ENCODE results near the gene PPP1R9B. TPM values are rescaled to one million over a fixed set of nuclear protein-coding genes. Genes with fewer than 3 reads are reported as not detected.

The PPP1R9B gene
- total RNA-seq, 4 donors from 2014 or later: 28.4 to 54.9 (median 36.9) TPM

- no peaks in the 10 kb centered on the region for H3K27me3 ChIP-seq
- no peak overlapping the region for H3K27ac ChIP-seq
- H3K4me3 ChIP-seq: no peak overlapping the region
- H3K4me1 ChIP-seq: peaks cover 0 to 28% (median 6%) of the 10 kb centered on the region in 4 donors
- H3K9me3 ChIP-seq: no peaks in the 10 kb centered on the region
- TF ChIP-seq EP300 (IDR thresholded peaks at IDR 0.05) (no peak), POLR2A (IDR thresholded peaks at IDR 0.05) (no peak), CTCF (IDR thresholded peaks at IDR 0.05) (no peak)
- DNase-seq (ENCODE audit: low spot score in 2 of 2): no peak
- no peaks in the 10 kb centered on the region for H3K36me3 ChIP-seq
- WGBS, 2 donors: 76% methylated on average over 11 of the region's 11 CpGs
These were observed 13.6 kb upstream of the PPP1R9B start for GRCh38 chr17:50163843-50164696.

DNA sequence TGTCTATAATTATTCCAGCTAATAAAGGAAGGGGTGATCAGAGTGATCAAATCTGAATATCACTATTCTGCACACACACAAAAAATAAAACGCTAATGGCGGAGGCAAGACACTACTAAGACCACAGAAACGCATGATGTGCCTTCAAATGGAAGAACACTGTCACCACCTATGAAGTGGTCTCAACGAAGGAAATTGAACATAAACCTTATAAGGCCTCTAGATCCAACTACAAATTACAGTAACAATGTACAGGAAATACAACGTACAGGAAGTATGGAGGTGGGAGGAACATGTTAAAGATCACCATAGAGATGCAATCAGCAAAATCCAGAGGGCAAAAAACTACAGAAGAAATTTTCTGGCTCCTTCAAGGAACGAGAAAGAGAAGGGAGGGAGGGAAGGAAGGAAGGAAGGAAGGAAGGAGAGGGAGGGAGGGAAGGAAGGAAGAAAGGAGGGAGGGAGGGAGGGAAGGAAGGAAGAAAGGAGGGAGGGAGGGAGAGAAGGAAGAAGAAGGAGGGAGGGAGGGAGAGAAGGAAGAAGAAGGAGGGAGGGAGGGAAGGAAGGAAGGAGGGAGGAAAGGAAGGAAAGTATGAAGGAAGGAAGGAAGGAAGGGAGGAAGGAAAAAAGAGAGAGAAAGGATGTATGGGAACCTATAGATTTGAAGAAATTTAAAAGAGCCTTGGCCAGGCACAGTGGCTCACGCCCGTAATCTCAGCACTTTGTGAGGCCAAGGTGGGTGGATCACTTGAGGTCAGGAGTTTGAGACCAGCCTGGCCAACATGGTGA lies 12.2 kb upstream of the PPP1R9B start:
- DNase-seq (ENCODE audit: low spot score in 2 of 2): no peak
- Histone ChIP-seq H3K4me1 (peaks cover 0 to 25% (median 6%) of the 10 kb centered on the region in 4 donors), H3K9me3 (no peaks in the 10 kb centered on the region), H3K27me3 (no peaks in the 10 kb centered on the region), H3K4me3 (no peak overlapping the region), H3K36me3 (no peaks in the 10 kb centered on the region), H3K27ac (no peak overlapping the region)
- 67 to 72% methylated on average over 8 of the region's 8 CpGs for WGBS, 2 donors
- no peak for TF ChIP-seq EP300 (IDR thresholded peaks at IDR 0.05)
- no peak for TF ChIP-seq CTCF (IDR thresholded peaks at IDR 0.05)
- no peak for TF ChIP-seq POLR2A (IDR thresholded peaks at IDR 0.05)

DNA sequence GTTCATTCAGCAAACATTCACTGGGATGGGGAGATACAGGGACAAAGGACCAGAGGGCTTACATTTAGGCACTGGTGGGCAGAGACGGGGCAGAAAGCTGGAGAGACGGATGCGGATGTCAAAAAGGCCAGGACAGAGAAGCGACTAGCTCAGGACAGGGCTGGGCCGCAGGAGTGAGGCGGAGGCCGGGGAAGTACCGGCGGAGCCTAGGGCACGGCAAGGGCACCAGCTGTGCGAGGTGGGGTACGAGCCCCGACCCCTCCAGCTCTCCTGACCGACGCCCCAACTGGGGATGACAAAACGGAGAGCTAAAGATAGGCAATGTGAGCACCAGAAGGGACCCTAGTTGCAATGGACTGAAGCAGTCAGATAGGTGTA lies 11.4 kb upstream of the PPP1R9B start:
- H3K27me3 ChIP-seq: no peaks in the 10 kb centered on the region
- peak in 1 of 2 donors; percentile 12 for DNase-seq (ENCODE audit: low spot score in 2 of 2)
- no peaks in the 10 kb centered on the region for H3K9me3 ChIP-seq
- peak overlapping the region in 3 of 4 donors; percentile 15 to 82 (median 41) for H3K27ac ChIP-seq
- peaks cover 0 to 25% (median 6%) of the 10 kb centered on the region in 4 donors for H3K4me1 ChIP-seq
- peak overlapping the region in 3 of 4 donors; percentile 5 to 63 (median 60) for H3K4me3 ChIP-seq
- no peaks in the 10 kb centered on the region for H3K36me3 ChIP-seq
- WGBS, 2 donors: 42 to 51% methylated on average over 16 of the region's 16 CpGs
- TF ChIP-seq POLR2A (IDR thresholded peaks at IDR 0.05): no peak
- no peak for TF ChIP-seq EP300 (IDR thresholded peaks at IDR 0.05)
- no peak for TF ChIP-seq CTCF (IDR thresholded peaks at IDR 0.05)

GRCh38 chr17:50161023-50161910 lies 10.8 kb upstream of the PPP1R9B start:
- TF ChIP-seq POLR2A (IDR thresholded peaks at IDR 0.05) (peak in 1 of 2 donors; percentile 62), EP300 (IDR thresholded peaks at IDR 0.05) (peak; percentile 65 to 87), CTCF (IDR thresholded peaks at IDR 0.05) (peak; percentile 96 to 98 (median 98))
- H3K36me3 ChIP-seq: no peaks in the 10 kb centered on the region
- no peaks in the 10 kb centered on the region for H3K27me3 ChIP-seq
- H3K9me3 ChIP-seq: no peaks in the 10 kb centered on the region
- DNase-seq (ENCODE audit: low spot score in 2 of 2): peak; percentile 85 to 86
- WGBS, 2 donors: 1% methylated on average over 30 to 41 of the region's 53 CpGs
- peaks cover 0 to 23% (median 6%) of the 10 kb centered on the region in 4 donors for H3K4me1 ChIP-seq
- H3K4me3 ChIP-seq: peak overlapping the region; percentile 29 to 63 (median 54)
- peak overlapping the region; percentile 24 to 82 (median 66) for H3K27ac ChIP-seq

Measured in tibial nerve (tissue), 4 donors.